Measurements from ENCODE around the gene GREB1L.

The GREB1L gene

GRCh38 chr18:21298351-21298750, 56.3 kb downstream of the GREB1L start:
- Histone ChIP-seq H3K27ac (no peak overlapping the region), H3K36me3 (no peaks in the 10 kb centered on the region), H3K4me3 (ENCODE audit: low read depth, low read length) (no peak overlapping the region), H3K9me3 (ENCODE audit: severe bottlenecking) (no peaks in the 10 kb centered on the region), H3K27me3 (ENCODE audit: insufficient read depth, low read depth, severe bottlenecking) (no peaks in the 10 kb centered on the region)
- no peak for DNase-seq
- TF ChIP-seq, protein P1, sequence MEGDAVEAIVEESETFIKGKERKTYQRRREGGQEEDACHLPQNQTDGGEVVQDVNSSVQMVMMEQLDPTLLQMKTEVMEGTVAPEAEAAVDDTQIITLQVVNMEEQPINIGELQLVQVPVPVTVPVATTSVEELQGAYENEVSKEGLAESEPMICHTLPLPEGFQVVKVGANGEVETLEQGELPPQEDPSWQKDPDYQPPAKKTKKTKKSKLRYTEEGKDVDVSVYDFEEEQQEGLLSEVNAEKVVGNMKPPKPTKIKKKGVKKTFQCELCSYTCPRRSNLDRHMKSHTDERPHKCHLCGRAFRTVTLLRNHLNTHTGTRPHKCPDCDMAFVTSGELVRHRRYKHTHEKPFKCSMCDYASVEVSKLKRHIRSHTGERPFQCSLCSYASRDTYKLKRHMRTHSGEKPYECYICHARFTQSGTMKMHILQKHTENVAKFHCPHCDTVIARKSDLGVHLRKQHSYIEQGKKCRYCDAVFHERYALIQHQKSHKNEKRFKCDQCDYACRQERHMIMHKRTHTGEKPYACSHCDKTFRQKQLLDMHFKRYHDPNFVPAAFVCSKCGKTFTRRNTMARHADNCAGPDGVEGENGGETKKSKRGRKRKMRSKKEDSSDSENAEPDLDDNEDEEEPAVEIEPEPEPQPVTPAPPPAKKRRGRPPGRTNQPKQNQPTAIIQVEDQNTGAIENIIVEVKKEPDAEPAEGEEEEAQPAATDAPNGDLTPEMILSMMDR (IDR thresholded peaks at IDR 0.05; ENCODE audit: low read depth, low read length) = no peak

GRCh38 chr18:21300035-21300907, 58.2 kb downstream of the GREB1L start:
- DNase-seq = no peak
- no peaks in the 10 kb centered on the region for H3K9me3 ChIP-seq (ENCODE audit: severe bottlenecking)
- H3K27ac ChIP-seq = no peak overlapping the region
- TF ChIP-seq, protein P1 (IDR thresholded peaks at IDR 0.05; ENCODE audit: low read depth, low read length) = no peak
- no peaks in the 10 kb centered on the region for H3K36me3 ChIP-seq
- H3K27me3 ChIP-seq (ENCODE audit: insufficient read depth, low read depth, severe bottlenecking) = no peaks in the 10 kb centered on the region
- H3K4me3 ChIP-seq (ENCODE audit: low read depth, low read length) = no peak overlapping the region

- no peaks in the 10 kb centered on the region for H3K9me3 ChIP-seq (ENCODE audit: severe bottlenecking)
- H3K4me3 ChIP-seq (ENCODE audit: low read depth, low read length) = no peak overlapping the region
- H3K27ac ChIP-seq = no peak overlapping the region
- no peaks in the 10 kb centered on the region for H3K36me3 ChIP-seq
- no peak for DNase-seq
- no peaks in the 10 kb centered on the region for H3K27me3 ChIP-seq (ENCODE audit: insufficient read depth, low read depth, severe bottlenecking)
- TF ChIP-seq, protein P1 (IDR thresholded peaks at IDR 0.05; ENCODE audit: low read depth, low read length) = no peak
Observed at GRCh38 chr18:21300908-21301200, 58.8 kb downstream of the GREB1L start.

DNA sequence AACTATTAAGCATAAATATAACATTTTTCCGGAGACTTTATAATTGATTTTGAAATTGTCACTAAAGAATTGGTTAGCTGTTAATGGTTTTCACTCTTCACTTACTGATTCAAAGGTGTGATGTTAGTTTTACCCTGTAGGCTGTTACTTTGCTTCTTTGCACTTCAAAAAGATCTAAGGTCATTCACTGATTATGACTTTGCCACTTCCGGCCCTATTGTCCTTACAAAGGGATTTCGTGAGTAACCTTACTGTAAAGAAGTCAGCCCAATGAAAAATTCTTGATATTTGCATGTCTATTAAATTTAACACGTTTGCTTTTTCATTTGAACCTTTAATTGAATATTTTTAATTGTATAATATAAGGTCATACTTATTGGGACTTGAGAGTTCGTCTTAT, 61.4 kb downstream of the GREB1L start:
- H3K4me3 ChIP-seq (ENCODE audit: low read depth, low read length) = no peak overlapping the region
- no peaks in the 10 kb centered on the region for H3K36me3 ChIP-seq
- H3K27ac ChIP-seq = no peak overlapping the region
- TF ChIP-seq, protein P1 (IDR thresholded peaks at IDR 0.05; ENCODE audit: low read depth, low read length) = no peak
- DNase-seq = no peak
- no peaks in the 10 kb centered on the region for H3K9me3 ChIP-seq (ENCODE audit: severe bottlenecking)
- H3K27me3 ChIP-seq (ENCODE audit: insufficient read depth, low read depth, severe bottlenecking) = no peaks in the 10 kb centered on the region

GRCh38 chr18:21303895-21304294, 61.9 kb downstream of the GREB1L start:
- no peaks in the 10 kb centered on the region for H3K27me3 ChIP-seq (ENCODE audit: insufficient read depth, low read depth, severe bottlenecking)
- TF ChIP-seq, protein P1 (IDR thresholded peaks at IDR 0.05; ENCODE audit: low read depth, low read length) = no peak
- no peaks in the 10 kb centered on the region for H3K9me3 ChIP-seq (ENCODE audit: severe bottlenecking)
- no peak overlapping the region for H3K27ac ChIP-seq
- H3K4me3 ChIP-seq (ENCODE audit: low read depth, low read length) = no peak overlapping the region
- H3K36me3 ChIP-seq = no peaks in the 10 kb centered on the region
- no peak for DNase-seq

DNA sequence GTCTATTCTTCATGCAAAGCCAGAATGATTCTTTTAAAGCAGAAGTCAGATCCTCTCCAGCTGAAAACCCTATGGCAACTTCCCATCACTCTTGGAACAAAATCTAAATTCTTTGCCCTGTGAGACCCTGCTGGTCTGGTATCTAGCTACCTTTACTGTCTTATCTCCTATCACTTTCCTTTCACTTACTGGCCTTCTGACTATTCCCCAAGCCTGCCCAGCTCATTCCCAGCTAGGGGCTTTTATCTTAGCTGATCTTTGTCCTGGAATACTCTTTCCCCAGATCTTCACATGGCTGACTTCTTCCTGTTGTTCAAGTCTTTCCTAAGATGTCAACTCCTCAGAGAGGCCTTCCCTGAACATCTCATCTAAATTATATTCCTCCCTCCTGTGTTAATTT, 63.6 kb downstream of the GREB1L start:
- Histone ChIP-seq H3K27ac (no peak overlapping the region), H3K4me3 (ENCODE audit: low read depth, low read length) (no peak overlapping the region), H3K9me3 (ENCODE audit: severe bottlenecking) (no peaks in the 10 kb centered on the region), H3K36me3 (no peaks in the 10 kb centered on the region), H3K27me3 (ENCODE audit: insufficient read depth, low read depth, severe bottlenecking) (no peaks in the 10 kb centered on the region)
- no peak for DNase-seq
- TF ChIP-seq, protein P1 (IDR thresholded peaks at IDR 0.05; ENCODE audit: low read depth, low read length) = no peak
